GM12878 (cell line): ENCODE results near the gene ELMOD2. TPM values are rescaled to one million over a fixed set of nuclear protein-coding genes. Genes with fewer than 3 reads are reported as not detected.
A peak's percentile ranks its signal among the peaks of the same experiment; 100 is the strongest.

Experiments
- ASH2L ChIP-seq: fragments of 300-600, 200-600 bp; sonication (generic); IDR thresholded peaks from 2 replicates; pipeline ENCODE4 v1.6.1; 2017; ENCODE audit warnings: low read depth, mild to moderate bottlenecking, borderline replicate concordance
- CHD2 ChIP-seq: IDR thresholded peaks from 2 replicates; pipeline ENCODE4 v1.6.1; 2011; ENCODE audit warnings: low read depth, low read length, improper control_type of control experiment, borderline replicate concordance
- FOS ChIP-seq: IDR thresholded peaks from 3 replicates; pipeline ENCODE4 v1.6.1; 2011; ENCODE audit warnings: borderline replicate concordance; ENCODE audit not compliant: insufficient read length; ENCODE audit errors: extremely low read depth
- IKZF2 ChIP-seq, 2 experiments: fragments of 450-650 bp; IDR thresholded peaks; 2 replicates each; pipeline ENCODE4 v1.6.1; 2017; ENCODE audit warnings: mild to moderate bottlenecking in 2 of 2, moderate library complexity in 2 of 2
- KLF5 ChIP-seq: fragments of 450-650 bp; IDR thresholded peaks from 2 replicates; pipeline ENCODE4 v1.6.1; 2014; ENCODE audit warnings: mild to moderate bottlenecking; ENCODE audit not compliant: partially characterized antibody
- MEF2B ChIP-seq: fragments of 450-650 bp; IDR thresholded peaks from 2 replicates; pipeline ENCODE4 v1.6.1; 2018; ENCODE audit warnings: mild to moderate bottlenecking, moderate library complexity; ENCODE audit not compliant: partially characterized antibody, poor library complexity, severe bottlenecking
- NR2C2 ChIP-seq: IDR thresholded peaks from 2 replicates; pipeline ENCODE4 v1.6.1; 2011; ENCODE audit warnings: borderline replicate concordance, low read depth; ENCODE audit not compliant: control insufficient read depth, insufficient read length
- NR2F1 ChIP-seq: fragments of 450-650 bp; conservative IDR thresholded peaks from 2 replicates; pipeline ENCODE4 v1.6.1; 2017; ENCODE audit warnings: mild to moderate bottlenecking
- RAD21 ChIP-seq: IDR thresholded peaks from 2 replicates; pipeline ENCODE4 v1.6.1; 2011; ENCODE audit warnings: mild to moderate bottlenecking, low read depth, low read length, moderate library complexity; ENCODE audit not compliant: insufficient read depth
- RB1 ChIP-seq: fragments of 450-650 bp; formaldehyde crosslinking; IDR thresholded peaks from 2 replicates; pipeline ENCODE4 v1.6.1; 2017; ENCODE audit warnings: mild to moderate bottlenecking, borderline replicate concordance
- RFX5 ChIP-seq: IDR thresholded peaks from 2 replicates; pipeline ENCODE4 v1.6.1; 2011; ENCODE audit warnings: low read depth, low read length, improper control_type of control experiment
- SIX5 ChIP-seq: IDR thresholded peaks from 2 replicates; pipeline ENCODE4 v1.6.1; 2011; ENCODE audit warnings: mild to moderate bottlenecking, low read depth, low read length, moderate library complexity; ENCODE audit not compliant: severe bottlenecking
- SREBF2 ChIP-seq: IDR thresholded peaks from 2 replicates; pipeline ENCODE4 v1.6.1; 2012; ENCODE audit warnings: mild to moderate bottlenecking, low read length
- ZBED1 ChIP-seq: IDR thresholded peaks from 2 replicates; pipeline ENCODE4 v1.6.1; 2016; ENCODE audit warnings: borderline replicate concordance
- polyA plus RNA-seq, 11 experiments: library from polyadenylated mRNA; depleted of rRNA in 4 of 11; unstranded in 6 of 11; stranded (reverse) in 5 of 11; fragments of >200 nt; fragmentation: Nextera tagmentation in 4 of 11; fragmentation: Illumina TruSeq in 1 of 11; extraction: Ambion mirVana in 4 of 11; extraction: Trizol in 1 of 11; gene quantifications; 1 replicate in 1 of 11; 2 replicates in 10 of 11; pipeline versions ENCODE4 v1.2.1 to v1.2.3, GENCODE V29; 2011 to 2016; ENCODE audit warnings: inconsistent platforms in 2 of 11, missing spikeins in 2 of 11, low read depth in 1 of 11
- total RNA-seq, 4 experiments: library from RNA; depleted of rRNA in 3 of 4; stranded (reverse); fragments of >200 nt in 3 of 4; fragmentation: Illumina TruSeq in 1 of 4; extraction: Trizol in 1 of 4; gene quantifications; 2 replicates each; pipeline versions ENCODE4 v1.2.1 to v1.2.3, GENCODE V29; 2013 to 2021
- TF ChIP-seq, protein P1 (sequence below): IDR thresholded peaks from 2 replicates; pipeline ENCODE4 v1.6.1; 2011; ENCODE audit warnings: borderline replicate concordance, low read depth, mild to moderate bottlenecking, moderate library complexity, mixed read lengths, low read length; ENCODE audit not compliant: insufficient read depth; ENCODE audit errors: extremely low read length
- TF ChIP-seq, protein P2 (sequence below): fragments of 450-650 bp; IDR thresholded peaks from 2 replicates; pipeline ENCODE4 v1.6.1; 2017; ENCODE audit warnings: mild to moderate bottlenecking, low read depth, inconsistent platforms; ENCODE audit not compliant: poor library complexity, severe bottlenecking
- TF ChIP-seq, protein P3 (sequence below): IDR thresholded peaks from 2 replicates; pipeline ENCODE4 v1.6.1; 2012; ENCODE audit warnings: improper control_type of control experiment, low read depth, low read length; ENCODE audit not compliant: insufficient replicate concordance
- TF ChIP-seq, protein P4 (sequence below): fragments of 450-650 bp; conservative IDR thresholded peaks from 2 replicates; pipeline ENCODE4 v1.6.1; 2017; ENCODE audit warnings: mild to moderate bottlenecking, moderate library complexity

Gene ELMOD2
- total and polyA plus RNA-seq, 10 of the 15 experiments (the other 5 are each of a cell fraction or from before 2014, with no cell fraction given) = 6.5 to 16.7 (median 12.7) TPM

DNA sequence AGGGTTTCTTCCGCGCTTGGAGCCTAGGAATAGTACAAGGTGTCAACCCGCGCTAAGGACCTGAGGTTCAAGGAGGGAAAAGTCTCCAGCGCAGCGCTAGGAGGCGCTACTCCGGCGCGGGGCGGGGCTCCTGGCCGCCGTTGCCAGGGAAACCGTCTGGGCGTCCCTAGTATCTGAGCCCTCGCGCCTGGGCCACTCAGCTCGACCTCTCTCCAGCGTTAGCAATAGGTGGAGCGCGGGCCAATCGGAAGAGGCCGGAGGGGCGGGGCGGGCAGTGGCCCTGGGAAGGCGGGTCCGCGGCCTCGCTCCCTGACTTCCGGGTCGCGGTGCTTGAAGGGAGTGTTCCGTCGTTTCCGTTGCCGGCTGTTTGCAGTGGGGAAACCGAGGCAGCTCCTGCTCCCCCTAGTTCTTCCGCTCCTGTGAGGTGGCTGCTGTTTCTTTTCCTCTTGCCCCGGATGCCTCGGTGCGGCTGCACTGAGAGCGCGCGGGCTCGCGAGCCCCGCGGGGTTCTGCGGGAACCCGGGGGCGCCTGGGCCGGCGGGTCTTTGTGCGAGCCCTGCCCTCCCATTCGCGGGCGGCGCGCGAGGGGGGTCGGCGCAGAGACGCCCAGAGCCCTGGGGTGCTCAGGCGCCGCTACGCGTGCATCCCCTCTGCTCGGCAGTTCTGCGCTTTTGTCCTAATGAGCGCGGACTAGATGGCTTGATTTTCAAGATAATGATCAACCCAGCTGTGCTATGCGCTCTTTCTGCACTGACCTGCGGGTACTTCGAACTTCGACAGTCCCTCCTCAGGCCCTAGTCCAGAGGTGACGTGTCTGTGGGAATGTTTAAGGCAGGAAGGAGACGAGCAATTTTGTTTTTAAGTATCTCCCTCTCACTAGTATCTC, at the start of gene ELMOD2 (continued):
- TF ChIP-seq ZBED1 (no peak), RAD21 (peak; percentile 38), MEF2B (no peak), RB1 (no peak), SREBF2 (no peak), IKZF2 (IDR thresholded peaks at IDR 0.05) (no peak), NR2C2 (no peak), NR2F1 (peak; percentile 78), FOS (no peak), RFX5 (peak; percentile 84), CHD2 (peak; percentile 70), ASH2L (peak; percentile 74; the same call in 1 of the 2 replicates), SIX5 (no peak), KLF5 (peak; percentile 60)
- TF ChIP-seq, protein P1, sequence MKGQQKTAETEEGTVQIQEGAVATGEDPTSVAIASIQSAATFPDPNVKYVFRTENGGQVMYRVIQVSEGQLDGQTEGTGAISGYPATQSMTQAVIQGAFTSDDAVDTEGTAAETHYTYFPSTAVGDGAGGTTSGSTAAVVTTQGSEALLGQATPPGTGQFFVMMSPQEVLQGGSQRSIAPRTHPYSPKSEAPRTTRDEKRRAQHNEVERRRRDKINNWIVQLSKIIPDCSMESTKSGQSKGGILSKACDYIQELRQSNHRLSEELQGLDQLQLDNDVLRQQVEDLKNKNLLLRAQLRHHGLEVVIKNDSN = no peak
- TF ChIP-seq, protein P2, sequence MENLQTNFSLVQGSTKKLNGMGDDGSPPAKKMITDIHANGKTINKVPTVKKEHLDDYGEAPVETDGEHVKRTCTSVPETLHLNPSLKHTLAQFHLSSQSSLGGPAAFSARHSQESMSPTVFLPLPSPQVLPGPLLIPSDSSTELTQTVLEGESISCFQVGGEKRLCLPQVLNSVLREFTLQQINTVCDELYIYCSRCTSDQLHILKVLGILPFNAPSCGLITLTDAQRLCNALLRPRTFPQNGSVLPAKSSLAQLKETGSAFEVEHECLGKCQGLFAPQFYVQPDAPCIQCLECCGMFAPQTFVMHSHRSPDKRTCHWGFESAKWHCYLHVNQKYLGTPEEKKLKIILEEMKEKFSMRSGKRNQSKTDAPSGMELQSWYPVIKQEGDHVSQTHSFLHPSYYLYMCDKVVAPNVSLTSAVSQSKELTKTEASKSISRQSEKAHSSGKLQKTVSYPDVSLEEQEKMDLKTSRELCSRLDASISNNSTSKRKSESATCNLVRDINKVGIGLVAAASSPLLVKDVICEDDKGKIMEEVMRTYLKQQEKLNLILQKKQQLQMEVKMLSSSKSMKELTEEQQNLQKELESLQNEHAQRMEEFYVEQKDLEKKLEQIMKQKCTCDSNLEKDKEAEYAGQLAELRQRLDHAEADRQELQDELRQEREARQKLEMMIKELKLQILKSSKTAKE = no peak
- TF ChIP-seq, protein P3, sequence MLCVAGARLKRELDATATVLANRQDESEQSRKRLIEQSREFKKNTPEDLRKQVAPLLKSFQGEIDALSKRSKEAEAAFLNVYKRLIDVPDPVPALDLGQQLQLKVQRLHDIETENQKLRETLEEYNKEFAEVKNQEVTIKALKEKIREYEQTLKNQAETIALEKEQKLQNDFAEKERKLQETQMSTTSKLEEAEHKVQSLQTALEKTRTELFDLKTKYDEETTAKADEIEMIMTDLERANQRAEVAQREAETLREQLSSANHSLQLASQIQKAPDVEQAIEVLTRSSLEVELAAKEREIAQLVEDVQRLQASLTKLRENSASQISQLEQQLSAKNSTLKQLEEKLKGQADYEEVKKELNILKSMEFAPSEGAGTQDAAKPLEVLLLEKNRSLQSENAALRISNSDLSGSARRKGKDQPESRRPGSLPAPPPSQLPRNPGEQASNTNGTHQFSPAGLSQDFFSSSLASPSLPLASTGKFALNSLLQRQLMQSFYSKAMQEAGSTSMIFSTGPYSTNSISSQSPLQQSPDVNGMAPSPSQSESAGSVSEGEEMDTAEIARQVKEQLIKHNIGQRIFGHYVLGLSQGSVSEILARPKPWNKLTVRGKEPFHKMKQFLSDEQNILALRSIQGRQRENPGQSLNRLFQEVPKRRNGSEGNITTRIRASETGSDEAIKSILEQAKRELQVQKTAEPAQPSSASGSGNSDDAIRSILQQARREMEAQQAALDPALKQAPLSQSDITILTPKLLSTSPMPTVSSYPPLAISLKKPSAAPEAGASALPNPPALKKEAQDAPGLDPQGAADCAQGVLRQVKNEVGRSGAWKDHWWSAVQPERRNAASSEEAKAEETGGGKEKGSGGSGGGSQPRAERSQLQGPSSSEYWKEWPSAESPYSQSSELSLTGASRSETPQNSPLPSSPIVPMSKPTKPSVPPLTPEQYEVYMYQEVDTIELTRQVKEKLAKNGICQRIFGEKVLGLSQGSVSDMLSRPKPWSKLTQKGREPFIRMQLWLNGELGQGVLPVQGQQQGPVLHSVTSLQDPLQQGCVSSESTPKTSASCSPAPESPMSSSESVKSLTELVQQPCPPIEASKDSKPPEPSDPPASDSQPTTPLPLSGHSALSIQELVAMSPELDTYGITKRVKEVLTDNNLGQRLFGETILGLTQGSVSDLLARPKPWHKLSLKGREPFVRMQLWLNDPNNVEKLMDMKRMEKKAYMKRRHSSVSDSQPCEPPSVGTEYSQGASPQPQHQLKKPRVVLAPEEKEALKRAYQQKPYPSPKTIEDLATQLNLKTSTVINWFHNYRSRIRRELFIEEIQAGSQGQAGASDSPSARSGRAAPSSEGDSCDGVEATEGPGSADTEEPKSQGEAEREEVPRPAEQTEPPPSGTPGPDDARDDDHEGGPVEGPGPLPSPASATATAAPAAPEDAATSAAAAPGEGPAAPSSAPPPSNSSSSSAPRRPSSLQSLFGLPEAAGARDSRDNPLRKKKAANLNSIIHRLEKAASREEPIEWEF = no peak
- TF ChIP-seq, protein P4, sequence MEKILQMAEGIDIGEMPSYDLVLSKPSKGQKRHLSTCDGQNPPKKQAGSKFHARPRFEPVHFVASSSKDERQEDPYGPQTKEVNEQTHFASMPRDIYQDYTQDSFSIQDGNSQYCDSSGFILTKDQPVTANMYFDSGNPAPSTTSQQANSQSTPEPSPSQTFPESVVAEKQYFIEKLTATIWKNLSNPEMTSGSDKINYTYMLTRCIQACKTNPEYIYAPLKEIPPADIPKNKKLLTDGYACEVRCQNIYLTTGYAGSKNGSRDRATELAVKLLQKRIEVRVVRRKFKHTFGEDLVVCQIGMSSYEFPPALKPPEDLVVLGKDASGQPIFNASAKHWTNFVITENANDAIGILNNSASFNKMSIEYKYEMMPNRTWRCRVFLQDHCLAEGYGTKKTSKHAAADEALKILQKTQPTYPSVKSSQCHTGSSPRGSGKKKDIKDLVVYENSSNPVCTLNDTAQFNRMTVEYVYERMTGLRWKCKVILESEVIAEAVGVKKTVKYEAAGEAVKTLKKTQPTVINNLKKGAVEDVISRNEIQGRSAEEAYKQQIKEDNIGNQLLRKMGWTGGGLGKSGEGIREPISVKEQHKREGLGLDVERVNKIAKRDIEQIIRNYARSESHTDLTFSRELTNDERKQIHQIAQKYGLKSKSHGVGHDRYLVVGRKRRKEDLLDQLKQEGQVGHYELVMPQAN = peak; percentile 53
